IMR-90 (cell line): ENCODE data around the gene SPTB. TPM values are rescaled to one million over a fixed set of nuclear protein-coding genes. Genes with fewer than 3 reads are reported as not detected.

Source experiments
- ATAC-seq: fragments of 200-7000 bp; cut with Tn5 transposase; 2 replicates; pipeline ENCODE4 v1.9.1; 2020; ENCODE audit warnings: low read depth, mild to moderate bottlenecking, moderate library complexity
- BruUV-seq: library from RNA; stranded (reverse); fragments of 400-500 nt; replicated peaks from 2 replicates; lab custom pipeline; 2021; lab: Mats Ljungman, UMichigan
- CTCF ChIA-PET: fragments of 300-600 bp; formaldehyde crosslinking; extraction: SDS; loops from one replicate; lab custom pipeline; 2021; ENCODE audit warnings: antibody characterized with exemption; lab: Yijun Ruan, JAX
- POLR2A ChIA-PET: fragments of 300-600 bp; sonication (Branson Sonifier 250); formaldehyde crosslinking; loops from one replicate; lab custom pipeline; 2022; ENCODE audit warnings: antibody characterized with exemption; ENCODE audit not compliant: unreplicated experiment; lab: Charles Lee
- DNase-seq: peaks from one replicate; pipeline ENCODE4 v3.0.0; 2013
- H2AFZ ChIP-seq: replicated peaks from 2 replicates; pipeline ENCODE3; 2013; ENCODE audit warnings: low read length, mild to moderate bottlenecking; ENCODE audit not compliant: poor library complexity
- H2AK5ac ChIP-seq: 2 replicates; pipeline ENCODE4 v1.6.1; 2013; ENCODE audit warnings: low read depth, low read length, inconsistent platforms
- H2AK9ac ChIP-seq: replicated peaks from 2 replicates; pipeline ENCODE3; 2013; ENCODE audit warnings: mild to moderate bottlenecking, low read depth, low read length, moderate library complexity; ENCODE audit not compliant: poor library complexity
- H2BK120ac ChIP-seq: 2 replicates; pipeline ENCODE4 v1.6.1; 2013; ENCODE audit warnings: low read depth, low read length, inconsistent platforms
- H2BK15ac ChIP-seq: 3 replicates; pipeline ENCODE4 v1.6.1; 2013; ENCODE audit warnings: low read depth, low read length, inconsistent platforms
- H2BK20ac ChIP-seq: 2 replicates; pipeline ENCODE4 v1.6.1; 2013; ENCODE audit warnings: low read depth, mild to moderate bottlenecking, inconsistent platforms, low read length, moderate library complexity
- H2BK5ac ChIP-seq: 2 replicates; pipeline ENCODE4 v1.6.1; 2013; ENCODE audit warnings: mild to moderate bottlenecking, low read depth, low read length, inconsistent platforms; ENCODE audit not compliant: poor library complexity, severe bottlenecking
- H3K14ac ChIP-seq: replicated peaks from 2 replicates; pipeline ENCODE4 v1.6.1; 2013; ENCODE audit warnings: low read depth, low read length, inconsistent platforms
- H3K18ac ChIP-seq: 2 replicates; pipeline ENCODE4 v1.6.1; 2013; ENCODE audit warnings: low read depth, low read length, control low read depth
- H3K23ac ChIP-seq: 2 replicates; pipeline ENCODE4 v1.6.1; 2013; ENCODE audit warnings: low read depth, low read length, inconsistent platforms
- H3K27ac ChIP-seq: 2 replicates; pipeline ENCODE4 v1.5.1; 2013; ENCODE audit warnings: mild to moderate bottlenecking, control low read depth, low read length; ENCODE audit not compliant: insufficient read depth
- H3K27me3 ChIP-seq: 2 replicates; pipeline ENCODE4 v1.6.1; 2013; ENCODE audit warnings: low read length; ENCODE audit not compliant: control insufficient read depth, insufficient read depth
- H3K36me3 ChIP-seq: 2 replicates; pipeline ENCODE4 v1.6.1; 2013; ENCODE audit warnings: low read length, mixed read lengths; ENCODE audit not compliant: control insufficient read depth, insufficient read depth
- H3K4ac ChIP-seq: 2 replicates; pipeline ENCODE4 v1.6.1; 2013; ENCODE audit warnings: low read depth, low read length, inconsistent platforms
- H3K4me1 ChIP-seq: 2 replicates; pipeline ENCODE4 v1.6.1; 2013; ENCODE audit warnings: low read length, mixed read lengths; ENCODE audit not compliant: control insufficient read depth, insufficient read depth
- H3K4me2 ChIP-seq: 2 replicates; pipeline ENCODE4 v1.6.1; 2013; ENCODE audit warnings: low read depth, mild to moderate bottlenecking, control low read depth, low read length, moderate library complexity
- H3K4me3 ChIP-seq: 2 replicates; pipeline ENCODE4 v1.5.1; 2013; ENCODE audit warnings: low read depth, mild to moderate bottlenecking, control low read depth, low read length, moderate library complexity; ENCODE audit not compliant: insufficient read depth
- H3K56ac ChIP-seq: 2 replicates; pipeline ENCODE4 v1.6.1; 2013; ENCODE audit warnings: low read length, inconsistent platforms; ENCODE audit not compliant: insufficient read depth; ENCODE audit errors: extremely low read depth
- H3K79me1 ChIP-seq, 2 experiments: 2 replicates each; pipeline ENCODE4 v1.6.1; 2013; ENCODE audit warnings: low read length in 2 of 2, inconsistent platforms in 1 of 2, low read depth in 1 of 2
- H3K9ac ChIP-seq: 2 replicates; pipeline ENCODE4 v1.6.1; 2013; ENCODE audit warnings: low read depth, low read length, control low read depth
- H3K9me1 ChIP-seq: 2 replicates; pipeline ENCODE4 v1.6.1; 2013; ENCODE audit warnings: low read length, inconsistent platforms; ENCODE audit not compliant: insufficient read depth
- H3K9me3 ChIP-seq: 2 replicates; pipeline ENCODE4 v1.6.1; 2013; ENCODE audit warnings: low read length; ENCODE audit not compliant: control insufficient read depth, insufficient read depth
- H4K20me1 ChIP-seq: 2 replicates; pipeline ENCODE4 v1.6.1; 2013; ENCODE audit warnings: low read length, inconsistent platforms; ENCODE audit not compliant: insufficient read depth
- H4K5ac ChIP-seq: 2 replicates; pipeline ENCODE4 v1.6.1; 2013; ENCODE audit warnings: mild to moderate bottlenecking, low read depth, low read length, control low read depth
- H4K8ac ChIP-seq, 2 experiments: 2 replicates each; pipeline ENCODE4 v1.6.1; 2013; ENCODE audit warnings: low read depth in 2 of 2, low read length in 2 of 2, control low read depth in 1 of 2, inconsistent platforms in 1 of 2
- H4K91ac ChIP-seq: 2 replicates; pipeline ENCODE4 v1.6.1; 2013; ENCODE audit warnings: low read depth, low read length, inconsistent platforms; ENCODE audit not compliant: insufficient read depth
- CHD1 ChIP-seq: IDR thresholded peaks from 2 replicates; pipeline ENCODE4 v1.6.1; 2012; ENCODE audit warnings: low read depth, low read length, improper control_type of control experiment
- FOS ChIP-seq: fragments of 150-350 bp; IDR thresholded peaks from 2 replicates; pipeline ENCODE4 v1.6.1; 2016; ENCODE audit warnings: low read depth, low read length
- MAZ ChIP-seq: IDR thresholded peaks from 2 replicates; pipeline ENCODE4 v1.6.1; 2012; ENCODE audit warnings: low read depth, mild to moderate bottlenecking, low read length, improper control_type of control experiment, moderate library complexity, borderline replicate concordance
- POLR2A ChIP-seq: IDR thresholded peaks from 2 replicates; pipeline ENCODE4 v1.6.1; 2012; ENCODE audit warnings: mild to moderate bottlenecking, low read depth, low read length
- RFX5 ChIP-seq: IDR thresholded peaks from 2 replicates; pipeline ENCODE4 v1.8.0; 2012; ENCODE audit warnings: low read depth, mild to moderate bottlenecking, low read length, moderate library complexity
- USF2 ChIP-seq: fragments of 150-350 bp; IDR thresholded peaks from 2 replicates; pipeline ENCODE4 v1.6.1; 2017; ENCODE audit warnings: mild to moderate bottlenecking, antibody characterized with exemption, low read length, low read depth
- WGBS, 2 experiments: methylation state at CpG; one replicate each; pipeline versions ENCODE4 v1.1.5 to v1.1.7; 2013; ENCODE audit warnings: missing lambda C conversion rate in 2 of 2; ENCODE audit not compliant: insufficient read length in 1 of 2; ENCODE audit errors: extremely low coverage in 2 of 2; 5-methylcytosine and 5-hydroxymethylcytosine counted together
- dilution Hi-C: fragments of 300-500 bp; cut with HindIII; formaldehyde crosslinking; loops from one replicate; pipeline ENCODE4 v1.14.3; 2018; ENCODE audit warnings: low sequenced_read_pairs; ENCODE audit not compliant: unreplicated experiment
- in situ Hi-C: fragments of 300-500 bp; cut with MboI; formaldehyde crosslinking; loops from 3 replicates; pipeline ENCODE4 v1.14.3; 2019; ENCODE audit warnings: low sequenced_read_pairs, inconsistent platforms, mixed read lengths
- intact Hi-C: fragments of 100-400 bp; cut with micrococcal nuclease; formaldehyde crosslinking; loops from 2 replicates; pipeline ENCODE4 v1.10.0; 2022
- polyA plus RNA-seq, 3 experiments: library from polyadenylated mRNA; depleted of rRNA; stranded (reverse); fragments of >200 nt; gene quantifications; 2 replicates each; pipeline ENCODE4 v1.2.3, GENCODE V29; 2012; ENCODE audit warnings: low replicate concordance in 1 of 3
- total RNA-seq: library from RNA; depleted of rRNA; stranded (reverse); fragments of >200 nt; gene quantifications from 2 replicates; pipeline ENCODE4 v1.2.3, GENCODE V29; 2012

SPTB gene
- total and polyA plus RNA-seq, 2 of the 4 experiments (the other 2 are of a cell fraction) = under 0.01 to 0.07 TPM

- Histone ChIP-seq H2AK9ac (no peak overlapping the region), H4K91ac (no peak overlapping the region), H3K4me1 (peaks cover 14% of the 10 kb centered on the region), H3K14ac (no peak overlapping the region), H3K9me1 (peaks cover 8% of the 10 kb centered on the region; the same call in 1 of the 2 replicates), H3K27me3 (no peaks in the 10 kb centered on the region), H3K36me3 (peaks cover 35% of the 10 kb centered on the region), H2BK5ac (no peak overlapping the region), H3K4ac (no peak overlapping the region), H3K56ac (no peak overlapping the region), H2BK120ac (no peak overlapping the region), H4K5ac (no peak overlapping the region), H4K20me1 (no peaks in the 10 kb centered on the region), H2BK15ac (no peak overlapping the region), H3K79me1 (no peaks in the 10 kb centered on the region), H2AK5ac (no peak overlapping the region), H3K9ac (no peak overlapping the region), H2AFZ (no peak overlapping the region), H3K18ac (no peak overlapping the region), H2BK20ac (no peak overlapping the region), H3K4me2 (no peak overlapping the region), H3K4me3 (no peak overlapping the region), H3K9me3 (peaks cover 2% of the 10 kb centered on the region; the same call in 1 of the 2 replicates), H4K8ac (no peak overlapping the region), H3K23ac (no peak overlapping the region), H3K27ac (no peak overlapping the region)
- no TSS peak for BruUV-seq
- ChIA-PET POLR2A (no interaction called here), CTCF (interaction anchor here (1.0 kb wide), 1 partner anchor 11 kb away, joined by 3 read pairs; no protein-coding TSS in a partner anchor)
- WGBS, 2 experiments = 98% methylated on average over 20 of the region's 27 CpGs; no CpG with 5 or more reads in 1 of the 2 experiments
- in situ Hi-C loops (no loop called here), dilution Hi-C loops (no loop called here), intact Hi-C loops (no loop called here)
- ATAC-seq (no peak), DNase-seq (no peak)
- no peak for TF ChIP-seq FOS
- TF ChIP-seq POLR2A = no peak
- no peak for TF ChIP-seq USF2
- TF ChIP-seq RFX5 = no peak
- no peak for TF ChIP-seq MAZ
- no peak for TF ChIP-seq CHD1
Measured at GRCh38 chr14:64743061-64743460, 136.6 kb downstream of the SPTB start.
